ENCODE results near the gene F2RL1. TPM values are rescaled to one million over a fixed set of nuclear protein-coding genes. Genes with fewer than 3 reads are reported as not detected.

The F2RL1 gene
- total and polyA plus RNA-seq, 2 donors (not counting 1 experiment from before 2014, with no cell fraction given) = 0.04 to 0.64 TPM

DNA sequence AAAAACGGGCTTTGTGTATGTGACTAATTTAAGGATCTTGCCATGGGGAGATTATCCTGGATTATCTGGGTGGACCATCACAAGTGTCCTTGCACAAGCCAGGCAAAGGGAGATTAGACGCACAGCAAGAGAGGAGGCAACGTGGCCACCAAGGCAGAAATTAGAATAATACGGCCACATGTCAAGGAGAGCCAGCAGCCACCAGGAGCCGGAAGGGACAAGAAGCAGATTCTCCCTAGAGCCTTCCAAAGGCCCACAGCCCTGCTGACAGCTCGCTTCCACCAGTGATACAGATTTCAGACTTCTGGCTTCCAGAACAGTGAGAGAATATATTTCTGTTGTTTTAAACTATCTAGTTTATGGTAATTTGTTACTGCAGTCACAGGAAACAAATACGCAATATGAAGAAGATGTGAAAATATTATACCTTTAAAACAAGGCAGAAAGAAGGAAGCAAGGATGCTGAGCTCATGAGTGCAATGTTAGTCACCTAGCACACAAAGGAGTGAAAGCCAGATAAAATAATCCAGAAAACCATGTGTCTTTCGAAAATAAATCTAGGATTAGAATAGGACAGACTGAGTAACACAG is 28.7 kb upstream of the F2RL1 start:
- intact Hi-C loops (cut with micrococcal nuclease) = no loop called here
- H3K36me3 ChIP-seq (replicated peaks in 1 of 2; ENCODE audit: control extremely low read depth in 1 of 2, control insufficient read depth in 1 of 2, extremely low read depth in 1 of 2, insufficient read depth in 2 of 2, low read length in 1 of 2) = no peaks in the 10 kb centered on the region
- POLR2A ChIA-PET = no interaction called here
- TF ChIP-seq EZH2 (IDR thresholded peaks at IDR 0.05; ENCODE audit: borderline replicate concordance, insufficient read depth, low read depth, low read length, poor library complexity, severe bottlenecking) = no peak
- TF ChIP-seq, protein P1, sequence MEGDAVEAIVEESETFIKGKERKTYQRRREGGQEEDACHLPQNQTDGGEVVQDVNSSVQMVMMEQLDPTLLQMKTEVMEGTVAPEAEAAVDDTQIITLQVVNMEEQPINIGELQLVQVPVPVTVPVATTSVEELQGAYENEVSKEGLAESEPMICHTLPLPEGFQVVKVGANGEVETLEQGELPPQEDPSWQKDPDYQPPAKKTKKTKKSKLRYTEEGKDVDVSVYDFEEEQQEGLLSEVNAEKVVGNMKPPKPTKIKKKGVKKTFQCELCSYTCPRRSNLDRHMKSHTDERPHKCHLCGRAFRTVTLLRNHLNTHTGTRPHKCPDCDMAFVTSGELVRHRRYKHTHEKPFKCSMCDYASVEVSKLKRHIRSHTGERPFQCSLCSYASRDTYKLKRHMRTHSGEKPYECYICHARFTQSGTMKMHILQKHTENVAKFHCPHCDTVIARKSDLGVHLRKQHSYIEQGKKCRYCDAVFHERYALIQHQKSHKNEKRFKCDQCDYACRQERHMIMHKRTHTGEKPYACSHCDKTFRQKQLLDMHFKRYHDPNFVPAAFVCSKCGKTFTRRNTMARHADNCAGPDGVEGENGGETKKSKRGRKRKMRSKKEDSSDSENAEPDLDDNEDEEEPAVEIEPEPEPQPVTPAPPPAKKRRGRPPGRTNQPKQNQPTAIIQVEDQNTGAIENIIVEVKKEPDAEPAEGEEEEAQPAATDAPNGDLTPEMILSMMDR (IDR thresholded peaks at IDR 0.05) = no peak
- Mint-ChIP-seq H3K9me3 (ENCODE audit: insufficient read depth) (no peaks in the 10 kb centered on the region), H3K27me3 (peaks cover 8% of the 10 kb centered on the region), H3K4me1 (no peaks in the 10 kb centered on the region), H3K27ac (no peak overlapping the region), H3K4me3 (no peak overlapping the region)
- ATAC-seq (ENCODE audit: low read depth) (no peak), DNase-seq (no peak)
- no peak overlapping the region for H3K4me2 ChIP-seq (replicated peaks; ENCODE audit: low read depth, low read length, poor library complexity, severe bottlenecking)
- 94% methylated on average over 5 of the region's 8 CpGs for WGBS (ENCODE audit: insufficient coverage)
- no peaks in the 10 kb centered on the region for H3K79me2 ChIP-seq (ENCODE audit: control insufficient read depth, insufficient read depth, low read length)
- no peaks in the 10 kb centered on the region for H4K20me1 ChIP-seq (ENCODE audit: control insufficient read depth, insufficient read depth, low read length, poor library complexity, severe bottlenecking)
- no peak overlapping the region for H3K27ac ChIP-seq (ENCODE audit: low read length in 2 of 2)
- no peaks in the 10 kb centered on the region for H3K9me3 ChIP-seq (ENCODE audit: control extremely low read depth in 1 of 3, control insufficient read depth in 2 of 3, insufficient read depth in 1 of 3, low read length in 2 of 3)
- H3K4me1 ChIP-seq (ENCODE audit: control insufficient read depth in 2 of 2, insufficient read depth in 2 of 2, low read length in 2 of 2) = no peaks in the 10 kb centered on the region
- H3K9ac ChIP-seq (ENCODE audit: low read length) = no peak overlapping the region
- no peak overlapping the region for H2AFZ ChIP-seq (ENCODE audit: insufficient read depth, low read depth, low read length, poor library complexity, severe bottlenecking)
- H3K4me3 ChIP-seq (ENCODE audit: control extremely low read depth in 1 of 5, extremely low read depth in 1 of 5, insufficient read depth in 1 of 5, low read depth in 2 of 5, low read length in 4 of 5) = no peak overlapping the region
- H3K27me3 ChIP-seq (replicated peaks in 1 of 4; ENCODE audit: control extremely low read depth in 1 of 4, control insufficient read depth in 3 of 4, insufficient read depth in 4 of 4, low read length in 3 of 4) = no peaks in the 10 kb centered on the region
- CTCF ChIA-PET = no interaction called here

GRCh38 chr5:76790632-76791290 is 28.1 kb upstream of the F2RL1 start:
- Histone ChIP-seq H4K20me1 (ENCODE audit: control insufficient read depth, insufficient read depth, low read length, poor library complexity, severe bottlenecking) (no peaks in the 10 kb centered on the region), H3K9me3 (ENCODE audit: control extremely low read depth in 1 of 3, control insufficient read depth in 2 of 3, insufficient read depth in 1 of 3, low read length in 2 of 3) (no peaks in the 10 kb centered on the region), H3K4me1 (ENCODE audit: control insufficient read depth in 2 of 2, insufficient read depth in 2 of 2, low read length in 2 of 2) (no peaks in the 10 kb centered on the region), H2AFZ (ENCODE audit: insufficient read depth, low read depth, low read length, poor library complexity, severe bottlenecking) (peak overlapping the region; percentile 16), H3K36me3 (replicated peaks in 1 of 2; ENCODE audit: control extremely low read depth in 1 of 2, control insufficient read depth in 1 of 2, extremely low read depth in 1 of 2, insufficient read depth in 2 of 2, low read length in 1 of 2) (no peaks in the 10 kb centered on the region), H3K27ac (ENCODE audit: low read length in 2 of 2) (no peak overlapping the region), H3K4me3 (ENCODE audit: control extremely low read depth in 1 of 5, extremely low read depth in 1 of 5, insufficient read depth in 1 of 5, low read depth in 2 of 5, low read length in 4 of 5) (no peak overlapping the region), H3K9ac (ENCODE audit: low read length) (no peak overlapping the region), H3K4me2 (replicated peaks; ENCODE audit: low read depth, low read length, poor library complexity, severe bottlenecking) (no peak overlapping the region), H3K79me2 (ENCODE audit: control insufficient read depth, insufficient read depth, low read length) (no peaks in the 10 kb centered on the region), H3K27me3 (replicated peaks in 1 of 4; ENCODE audit: control extremely low read depth in 1 of 4, control insufficient read depth in 3 of 4, insufficient read depth in 4 of 4, low read length in 3 of 4) (no peaks in the 10 kb centered on the region)
- no peaks in the 10 kb centered on the region for H3K4me1 Mint-ChIP-seq
- TF ChIP-seq EZH2 (IDR thresholded peaks at IDR 0.05; ENCODE audit: borderline replicate concordance, insufficient read depth, low read depth, low read length, poor library complexity, severe bottlenecking) = no peak
- TF ChIP-seq, protein P1 (IDR thresholded peaks at IDR 0.05) = no peak
- ChIA-PET POLR2A (no interaction called here), CTCF (no interaction called here)
- no peak overlapping the region for H3K27ac Mint-ChIP-seq
- H3K9me3 Mint-ChIP-seq (ENCODE audit: insufficient read depth) = no peaks in the 10 kb centered on the region
- ATAC-seq (ENCODE audit: low read depth) (no peak), DNase-seq (no peak)
- no peak overlapping the region for H3K4me3 Mint-ChIP-seq
- H3K27me3 Mint-ChIP-seq = peaks cover 4% of the 10 kb centered on the region
- WGBS (ENCODE audit: insufficient coverage) = no CpG with 5 or more reads among the region's 3 CpGs
- intact Hi-C loops (cut with micrococcal nuclease) = no loop called here
